ENCODE measurements around the gene MAP2K4.
A peak's percentile ranks its signal among the peaks of the same experiment; 100 is the strongest.
"Not testable (repeated sequence)": the region's sequence is repeated elsewhere in the genome, so short reads cannot be mapped to it uniquely, and the experiment has no call there.

Gene MAP2K4

DNA sequence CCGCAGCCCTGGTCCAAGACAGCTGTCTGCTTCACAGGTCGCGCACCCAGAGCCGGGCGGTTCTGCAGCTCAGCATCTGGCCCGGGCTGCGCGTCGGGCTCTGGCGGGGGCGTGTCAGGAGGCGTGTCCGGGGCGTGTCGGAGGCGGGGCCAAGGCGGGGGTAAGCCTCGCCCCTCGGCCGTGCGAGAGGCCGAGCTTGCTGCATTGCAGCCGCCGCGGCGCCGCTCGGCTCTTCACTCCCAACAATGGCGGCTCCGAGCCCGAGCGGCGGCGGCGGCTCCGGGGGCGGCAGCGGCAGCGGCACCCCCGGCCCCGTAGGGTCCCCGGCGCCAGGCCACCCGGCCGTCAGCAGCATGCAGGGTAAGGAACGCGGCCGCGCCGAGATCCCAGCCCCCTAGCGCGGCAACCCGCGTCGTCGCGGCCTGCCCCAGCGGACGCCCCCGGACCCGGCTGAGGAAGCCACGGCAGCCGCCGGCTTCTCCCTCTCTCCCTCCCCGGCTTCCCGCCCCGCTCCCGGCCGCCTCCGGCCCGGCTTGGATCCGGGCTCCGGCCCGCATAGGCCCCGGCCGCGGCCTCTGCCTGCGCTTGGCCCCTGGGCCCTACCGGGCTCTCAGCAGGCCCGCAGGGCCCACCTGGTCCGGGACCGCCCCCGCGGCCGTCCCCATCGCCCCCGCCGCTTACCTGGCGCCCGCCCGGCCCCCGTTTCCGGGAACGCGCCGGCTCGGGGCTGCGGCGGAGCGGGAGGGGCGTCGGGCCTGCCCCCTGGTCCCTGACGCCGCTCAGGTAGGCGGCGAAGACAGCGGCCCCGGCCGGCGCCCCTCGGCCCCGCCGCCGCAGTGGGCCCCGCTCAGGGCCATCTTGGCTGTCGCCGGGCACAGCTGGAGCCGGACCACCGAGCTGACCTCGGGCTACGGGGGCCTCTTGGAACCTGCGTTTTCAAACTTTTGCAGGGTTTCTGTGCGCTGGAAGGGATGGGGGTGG is at the start of gene MAP2K4:
MAP2K4 (plus strand) TSS at position 236 of the 981 bp plus-strand sequence; CDS start at position 246, 10 bp downstream.
- DNase-seq (ENCODE audit: low spot score) = peak; percentile 98

DNA sequence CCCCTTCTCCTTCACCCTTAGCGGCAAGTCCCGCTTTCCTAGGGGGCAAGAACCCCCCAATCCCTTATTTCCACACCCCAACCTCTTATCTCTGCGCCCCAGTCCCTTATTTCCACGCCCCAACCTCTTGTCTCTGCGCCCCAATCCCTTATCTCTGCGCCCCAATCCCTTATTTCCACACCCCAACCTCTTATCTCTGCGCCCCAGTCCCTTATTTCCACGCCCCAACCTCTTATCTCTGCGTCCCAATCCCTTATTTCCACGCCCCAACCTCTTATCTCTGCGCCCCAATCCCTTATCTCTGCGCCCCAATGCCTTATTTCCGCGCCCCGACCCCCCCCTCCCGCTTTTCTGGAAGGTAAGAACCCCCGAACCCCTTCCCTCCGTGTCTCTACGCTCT is 47.9 kb upstream of the MAP2K4 start:
- DNase-seq (ENCODE audit: low spot score) = not testable (repeated sequence)

DNA sequence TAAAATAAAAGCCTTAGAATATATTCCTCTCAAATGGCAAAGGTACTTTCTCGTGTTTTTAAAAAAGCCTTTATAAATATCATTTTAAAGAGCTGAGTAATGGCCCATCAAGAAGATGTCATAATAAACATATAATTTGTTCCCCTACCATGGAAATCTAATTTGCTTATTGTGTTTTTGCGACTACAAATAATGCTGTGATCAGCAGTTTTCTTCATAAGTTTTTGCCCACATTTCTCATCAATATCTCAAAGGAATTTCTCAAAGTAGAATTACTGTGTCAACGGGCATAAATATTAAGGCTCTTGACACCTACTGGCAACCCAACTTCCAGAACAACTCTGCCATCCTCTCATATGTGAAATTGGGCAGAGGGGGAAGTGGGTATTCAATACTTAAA is 40.9 kb upstream of the MAP2K4 start:
- no peak for DNase-seq (ENCODE audit: low spot score)

DNA sequence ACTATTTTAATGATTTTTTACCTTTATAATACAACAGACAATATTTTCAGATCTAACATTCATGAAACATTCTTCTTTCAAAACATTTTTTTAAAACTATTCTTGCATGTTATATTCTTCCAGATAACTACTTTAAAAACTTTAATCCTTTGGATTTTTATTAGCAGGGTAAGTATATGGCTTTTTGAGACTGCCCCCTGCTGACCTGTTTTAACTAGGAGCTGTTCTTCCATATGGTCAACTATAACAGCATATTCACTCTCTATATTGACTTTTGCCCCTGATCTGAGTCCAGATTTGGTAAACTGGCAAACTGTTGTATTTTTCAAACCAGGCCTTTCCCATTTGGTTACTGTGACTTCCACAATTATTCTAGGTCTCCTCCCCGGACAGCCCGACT is 39.9 kb upstream of the MAP2K4 start:
- DNase-seq (ENCODE audit: low spot score) = no peak

DNA sequence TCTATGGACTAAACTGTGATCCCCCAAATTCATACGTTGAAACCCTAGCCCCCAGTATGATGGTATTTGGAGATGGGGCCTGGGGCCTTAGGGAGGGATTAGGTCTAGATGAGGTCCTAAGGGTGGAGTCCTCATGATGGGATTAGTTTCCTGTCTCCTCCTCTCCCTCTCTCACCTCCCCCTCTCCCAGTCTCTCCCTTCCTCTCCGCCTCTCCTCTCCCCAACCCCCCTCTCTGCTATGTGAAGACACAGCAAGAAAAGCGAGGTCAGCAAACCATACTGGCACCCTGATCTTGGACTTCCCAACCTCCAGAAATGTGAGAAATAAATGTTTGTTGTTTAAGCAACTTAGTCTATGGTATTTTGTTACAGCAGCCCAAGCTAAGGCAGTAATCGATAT is 38.8 kb upstream of the MAP2K4 start:
- DNase-seq (ENCODE audit: low spot score) = no peak

DNA sequence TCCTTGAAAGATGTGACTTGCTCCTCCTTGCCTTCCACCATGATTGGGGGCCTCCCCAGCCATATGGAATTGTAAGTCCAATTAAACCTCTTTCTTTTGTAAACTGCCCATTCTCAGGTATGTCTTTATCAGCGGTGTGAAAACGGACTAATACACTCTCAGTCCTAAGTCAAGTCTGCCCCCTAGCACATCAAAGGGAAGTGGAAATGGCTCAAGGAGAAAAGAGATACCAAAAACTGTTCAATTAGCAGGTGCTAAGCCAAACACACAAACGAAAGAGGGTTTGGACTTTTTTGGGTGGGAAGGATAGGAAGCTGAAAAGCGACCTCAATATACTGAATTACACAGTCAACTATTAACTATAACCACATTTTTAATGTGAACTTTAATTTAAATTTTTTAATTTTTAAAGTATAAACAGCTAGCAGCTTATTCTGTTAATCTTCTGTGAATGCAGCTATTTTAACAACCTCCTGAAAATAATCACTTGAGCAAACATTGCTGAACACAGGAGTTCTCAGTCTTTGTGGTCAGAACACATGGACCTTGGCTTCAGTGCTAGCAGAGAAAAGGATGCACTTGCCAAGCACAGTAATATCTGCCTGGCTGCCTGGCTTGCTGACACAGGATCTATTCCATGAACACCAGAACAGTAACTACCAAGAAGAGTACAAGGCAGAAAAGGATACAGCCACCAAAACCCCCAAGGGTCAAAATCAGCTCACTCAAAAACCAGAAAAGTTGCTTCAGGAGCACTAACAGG is 34.3 kb upstream of the MAP2K4 start:
- no peak for DNase-seq (ENCODE audit: low spot score)

DNA sequence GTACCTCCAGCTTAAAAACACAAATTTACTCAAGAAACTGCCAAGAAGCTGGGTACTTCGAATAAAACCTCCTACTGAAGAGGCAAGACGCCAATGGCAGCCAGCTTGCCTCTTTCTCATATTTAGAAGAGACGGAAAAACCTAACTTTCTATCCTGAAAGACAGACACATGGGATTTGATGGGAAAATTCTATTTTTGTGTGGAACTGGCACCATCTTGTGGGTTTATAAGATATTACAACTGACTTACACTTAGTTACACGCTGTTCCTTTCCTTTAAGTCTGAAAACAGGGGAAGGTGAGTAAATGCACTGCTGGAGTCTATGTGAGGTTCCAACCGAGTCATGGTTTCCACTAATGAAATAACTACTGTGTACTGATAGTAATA is 33.7 kb upstream of the MAP2K4 start:
- peak; percentile 39 for DNase-seq (ENCODE audit: low spot score)

DNA sequence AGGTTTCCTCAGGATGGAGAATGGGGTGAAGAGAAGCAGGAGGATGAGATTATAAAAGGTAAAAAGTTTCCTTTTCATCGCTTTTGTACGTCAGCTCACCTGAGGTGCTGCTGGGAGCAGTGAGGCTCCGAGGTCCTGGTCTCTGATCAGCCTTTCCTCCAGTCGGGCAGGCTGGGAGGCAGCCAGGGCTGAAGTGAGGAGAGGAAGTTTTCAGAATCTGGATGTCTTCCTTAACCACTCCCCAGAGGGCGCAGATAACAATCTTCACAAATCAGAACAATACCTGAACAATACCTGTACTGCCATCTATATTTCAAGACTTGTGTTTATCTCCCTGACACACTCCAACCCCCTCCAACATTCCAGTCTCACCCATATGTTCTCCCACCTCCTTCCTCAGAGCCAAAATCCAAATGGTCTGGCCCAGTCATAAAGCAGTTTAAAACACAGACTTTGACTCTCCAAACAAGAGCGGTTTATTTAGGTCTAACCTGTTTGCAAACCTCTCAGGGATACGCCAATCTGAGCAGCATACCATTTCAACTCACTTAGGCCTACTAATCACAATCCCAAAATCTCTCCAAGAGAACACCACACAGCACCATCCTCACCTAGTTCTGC is 30.2 kb upstream of the MAP2K4 start:
- DNase-seq (ENCODE audit: low spot score) = no peak

DNA sequence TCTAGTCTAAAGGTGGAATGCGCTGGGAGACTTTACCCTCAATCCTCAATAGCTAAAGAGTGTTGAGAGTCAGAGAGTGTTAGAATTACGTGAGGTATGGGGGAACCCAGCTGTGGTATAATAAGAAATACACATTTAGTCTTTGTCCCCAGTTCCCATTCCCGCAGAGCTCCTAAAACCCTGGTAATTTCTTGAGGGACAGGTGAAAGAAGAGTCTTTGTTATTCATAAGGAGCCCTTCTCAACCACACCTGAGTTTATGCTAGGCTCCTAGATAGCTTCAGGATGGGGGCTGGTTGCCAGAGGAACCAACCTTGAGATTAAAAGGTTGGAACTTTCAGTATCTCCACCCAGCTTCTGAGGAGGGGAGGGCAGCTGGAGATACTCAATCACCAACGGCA is 29.2 kb upstream of the MAP2K4 start:
- no peak for DNase-seq (ENCODE audit: low spot score)

DNA sequence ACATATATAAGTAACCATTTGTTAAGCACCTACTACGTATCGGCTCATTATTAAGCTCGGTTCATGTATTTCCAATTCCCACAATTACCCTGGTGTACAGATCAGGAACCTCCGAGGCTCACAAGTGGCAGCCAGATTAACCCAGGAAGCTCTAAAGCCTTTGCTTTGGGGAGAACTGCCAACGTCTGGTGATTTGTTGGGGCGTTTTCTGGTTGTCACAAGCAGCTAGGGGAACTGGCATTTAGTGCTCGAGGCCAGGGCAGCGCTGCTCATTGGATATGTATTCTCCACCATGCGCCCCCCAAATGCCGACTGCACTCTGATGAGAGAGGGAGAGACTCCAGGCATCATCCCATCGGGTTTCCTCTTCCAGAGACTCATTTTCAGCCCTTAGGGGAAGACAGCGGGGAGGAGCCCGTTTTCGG is 23.9 kb upstream of the MAP2K4 start:
- peak; percentile 41 for DNase-seq (ENCODE audit: low spot score)

DNA sequence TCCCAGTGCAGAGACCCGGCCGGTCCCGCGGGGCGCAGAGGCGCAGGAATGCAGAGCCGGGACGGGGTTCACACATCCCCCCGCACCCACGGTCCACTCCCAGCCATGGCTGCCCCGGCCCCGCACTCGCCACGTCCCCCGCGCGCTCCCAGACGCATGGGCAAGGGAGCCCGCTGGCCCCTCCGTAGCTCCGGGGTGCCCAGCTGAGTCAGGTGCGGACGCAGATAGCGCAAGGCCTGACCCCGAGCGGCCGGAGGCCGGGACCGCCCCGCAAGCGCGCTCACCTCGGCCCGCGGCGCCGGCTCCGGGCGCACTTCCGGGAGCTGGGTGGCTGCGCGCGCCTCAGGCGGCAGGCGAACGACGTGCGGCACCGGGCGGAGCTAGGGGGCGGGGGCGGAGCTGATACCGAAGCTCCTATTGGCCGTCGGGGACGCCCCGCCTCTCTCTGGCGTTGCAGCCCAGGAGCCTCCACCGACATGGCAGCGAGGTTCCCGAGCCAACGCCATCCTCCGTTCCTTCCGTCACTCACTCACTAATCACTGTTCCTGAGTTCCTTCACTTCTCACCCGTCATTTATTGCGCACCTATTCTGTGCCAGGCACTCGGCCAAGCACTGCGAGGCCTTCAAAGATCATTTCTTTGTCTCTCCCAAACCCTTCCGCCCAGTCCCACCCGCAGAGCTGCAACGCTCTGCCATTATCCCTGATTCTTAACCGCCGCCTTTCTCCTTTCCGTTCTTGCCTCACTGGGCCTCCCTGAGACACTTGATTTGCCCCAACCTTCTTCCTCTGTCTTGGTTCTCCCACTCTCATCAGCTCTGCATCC is 23.3 kb upstream of the MAP2K4 start, which contains the start of gene ZNF18:
ZNF18 (minus strand) TSS at position 329 of the 825 bp plus-strand sequence. CDS start 4,646 bp downstream, outside the sequence.
- peak; percentile 99 for DNase-seq (ENCODE audit: low spot score)

DNA sequence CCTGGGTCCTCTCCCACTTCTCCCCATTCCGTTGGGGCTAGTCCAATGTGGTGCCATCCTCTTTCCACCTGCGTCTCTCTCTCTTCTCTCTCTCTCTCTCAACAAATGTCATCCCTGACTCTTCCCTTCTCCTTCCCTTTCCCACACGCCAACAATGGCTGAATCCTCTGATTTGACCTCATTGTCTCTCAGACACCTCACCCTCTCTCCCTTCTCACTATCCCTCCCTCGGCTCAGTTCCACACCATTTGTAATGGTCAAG is 22.8 kb upstream of the MAP2K4 start:
- no peak for DNase-seq (ENCODE audit: low spot score)

DNA sequence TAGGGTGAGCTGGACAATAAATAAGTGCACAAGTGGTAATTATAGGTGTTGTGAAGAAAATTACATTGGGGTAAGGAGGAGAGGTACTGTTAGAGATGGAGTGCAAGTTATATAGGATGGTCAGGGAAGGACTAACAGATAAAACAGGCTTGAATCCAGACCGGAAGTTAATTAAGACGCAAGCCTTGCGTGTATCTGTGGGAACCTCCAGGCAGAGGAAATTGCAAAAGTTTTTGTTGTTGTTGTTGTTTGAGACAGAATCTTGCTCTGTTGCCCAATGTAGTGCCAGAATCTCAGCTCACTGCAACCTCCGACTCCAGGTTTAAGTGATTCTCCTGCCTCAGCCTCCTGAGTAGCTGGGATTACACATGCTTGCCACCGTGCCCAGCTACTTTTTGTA is 21.0 kb upstream of the MAP2K4 start:
- DNase-seq (ENCODE audit: low spot score) = no peak

DNA sequence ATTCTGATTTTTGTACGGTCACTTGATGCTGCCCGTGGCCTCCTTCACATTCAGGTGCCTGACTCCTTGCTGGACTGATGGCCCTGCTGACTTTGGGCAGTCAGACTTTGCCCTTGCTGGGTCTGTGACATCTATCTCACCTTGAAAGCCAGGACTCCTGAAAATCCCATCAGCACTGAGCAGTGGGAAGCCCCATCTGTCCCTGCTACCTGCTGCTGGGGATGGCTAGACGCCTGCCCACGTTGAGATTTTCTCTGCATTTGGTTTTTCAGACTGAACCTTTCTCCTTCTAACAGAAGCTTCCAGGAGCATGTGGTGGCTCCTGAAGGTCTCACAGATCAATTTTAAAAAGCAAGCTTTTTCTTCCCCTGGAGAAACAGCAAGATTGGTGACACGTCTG is 13.2 kb upstream of the MAP2K4 start:
- DNase-seq (ENCODE audit: low spot score) = no peak

DNA sequence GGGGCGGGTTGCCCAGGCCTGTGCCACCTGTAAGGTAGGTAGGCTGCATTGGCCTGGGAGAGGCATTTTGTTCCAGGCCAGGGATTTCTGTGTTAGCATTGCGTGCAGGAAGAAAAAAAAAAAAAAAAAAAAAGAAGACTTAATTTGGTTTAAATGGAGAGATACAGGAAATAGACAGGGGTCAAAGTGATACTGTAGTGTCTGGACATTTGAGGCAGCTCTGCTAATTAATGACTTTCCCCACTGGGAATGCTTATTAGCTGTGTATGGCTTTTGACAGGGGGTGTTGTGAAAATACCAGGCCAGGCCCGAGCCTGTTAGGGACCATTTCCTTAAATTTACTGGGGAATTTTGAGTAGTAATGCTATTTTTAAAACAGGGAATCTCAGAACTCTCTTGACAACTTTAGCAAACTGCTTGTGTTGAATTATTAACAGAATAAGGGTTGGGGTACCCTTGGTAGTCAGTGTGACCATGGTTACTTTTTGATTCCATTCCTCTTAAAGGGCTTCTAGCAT is 1.0 kb downstream of the MAP2K4 start:
- DNase-seq (ENCODE audit: low spot score) = no peak

DNA sequence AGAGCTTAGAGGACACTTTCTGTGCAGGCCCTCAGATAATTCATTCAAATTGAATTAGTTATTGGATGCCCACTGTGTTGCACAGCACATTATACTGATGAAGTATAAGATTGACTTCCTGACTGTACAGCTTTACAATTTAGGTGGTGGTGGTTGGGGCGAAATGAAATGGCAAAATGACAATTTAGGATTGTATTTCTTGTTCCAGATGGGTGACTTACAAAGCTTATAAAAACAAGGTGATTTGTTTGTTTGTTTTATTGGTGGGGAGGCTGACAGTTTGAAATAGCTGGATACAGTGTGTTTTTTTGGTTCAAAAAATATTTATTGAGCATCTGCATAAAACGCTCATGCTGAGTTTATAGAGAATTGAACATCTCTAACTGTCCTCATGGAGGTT is 1.6 kb downstream of the MAP2K4 start:
- DNase-seq (ENCODE audit: low spot score) = no peak

DNA sequence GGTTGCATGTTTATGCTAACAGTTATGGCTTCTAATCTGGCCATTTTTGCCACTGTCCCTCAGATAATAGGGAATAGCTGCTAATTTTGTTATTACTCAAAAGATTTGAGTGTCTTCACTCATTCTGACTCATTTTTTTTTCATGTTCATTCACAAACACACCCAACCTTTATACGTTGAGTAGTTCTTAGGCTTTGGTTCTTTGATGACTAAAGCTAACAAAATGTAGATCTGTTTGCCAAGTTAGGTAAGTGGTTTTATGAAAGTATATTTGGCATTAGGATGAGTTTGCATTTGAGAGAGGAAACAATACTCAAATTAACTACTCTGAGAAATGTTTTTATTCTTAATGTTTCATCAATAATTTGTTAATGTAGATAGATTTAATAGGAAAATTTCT is 3.6 kb downstream of the MAP2K4 start:
- peak; percentile 45 for DNase-seq (ENCODE audit: low spot score)

DNA sequence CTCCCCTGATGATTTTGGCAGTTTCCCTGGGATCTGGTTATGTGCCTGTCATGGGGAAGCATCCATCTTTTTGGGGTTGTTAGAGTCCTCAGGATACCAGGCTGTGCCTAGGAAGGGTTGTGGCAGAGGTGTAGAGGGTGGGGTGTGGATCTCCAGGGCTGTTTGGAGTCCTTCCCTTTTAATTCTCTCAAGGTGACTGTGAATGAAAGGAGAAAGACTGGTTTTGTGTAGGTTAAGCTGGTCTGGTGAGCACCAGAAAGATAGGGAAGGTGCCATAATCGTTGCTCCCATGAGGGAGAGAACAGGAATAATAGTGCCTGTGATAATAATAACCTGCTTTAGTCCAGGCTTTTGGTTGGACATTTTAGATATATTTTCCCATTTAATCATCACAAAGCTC is 7.0 kb downstream of the MAP2K4 start:
- DNase-seq (ENCODE audit: low spot score) = no peak

DNA sequence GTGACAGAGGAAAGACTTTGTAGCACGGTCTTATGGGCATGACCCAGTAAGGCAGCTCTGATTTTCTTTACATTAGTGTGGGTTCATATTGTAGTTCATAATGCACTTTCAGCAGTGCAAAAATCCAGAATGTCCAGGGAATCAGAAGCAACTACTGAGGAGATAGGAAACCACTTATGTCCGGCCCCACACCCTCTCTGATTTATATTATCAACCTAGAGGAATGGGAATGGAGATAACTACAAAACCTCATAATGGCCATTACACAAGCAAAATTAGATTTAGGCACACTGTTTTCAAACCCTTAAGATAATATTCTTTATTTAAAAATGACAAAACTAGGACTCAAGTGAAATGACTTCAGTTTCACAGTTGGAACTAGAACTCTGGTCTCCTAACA is 7.9 kb downstream of the MAP2K4 start:
- no peak for DNase-seq (ENCODE audit: low spot score)

DNA sequence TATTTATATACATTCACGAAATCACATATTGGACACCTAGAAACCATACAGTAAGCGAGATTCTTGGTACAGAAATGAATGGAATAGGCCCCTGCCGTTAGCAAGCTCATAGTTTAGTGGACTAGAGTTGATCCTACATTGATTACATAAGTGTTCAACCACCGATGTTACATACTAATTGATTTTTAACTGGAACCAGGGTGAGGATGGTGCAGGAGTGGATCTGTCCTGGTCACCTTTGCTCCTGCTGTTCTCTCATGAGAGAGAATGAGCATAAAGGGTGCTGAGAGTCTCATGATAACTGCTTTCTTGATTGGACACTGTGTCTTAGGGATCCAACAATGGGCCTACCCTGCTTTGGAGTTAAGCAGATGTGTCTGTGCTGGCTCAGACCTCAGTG is 13.9 kb downstream of the MAP2K4 start:
- DNase-seq (ENCODE audit: low spot score) = no peak

DNA sequence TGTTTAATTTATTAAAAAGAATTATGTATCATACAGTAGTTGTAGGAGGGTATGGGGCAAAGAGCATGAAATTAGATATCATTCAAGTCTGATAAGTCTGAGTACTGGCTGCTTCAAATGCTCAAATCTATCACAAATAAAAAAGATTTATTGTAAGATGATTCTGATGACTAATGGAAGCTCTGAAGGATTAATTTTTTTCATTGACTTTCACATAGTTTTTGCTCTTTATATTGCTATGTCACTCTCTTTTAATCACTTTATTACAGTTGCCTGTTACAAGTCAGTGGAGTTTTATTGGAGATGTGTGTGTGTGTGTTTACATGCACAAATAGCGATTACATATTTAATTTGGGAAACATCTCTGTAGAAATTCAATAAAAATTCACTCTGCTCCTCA is 15.0 kb downstream of the MAP2K4 start:
- no peak for DNase-seq (ENCODE audit: low spot score)

DNA sequence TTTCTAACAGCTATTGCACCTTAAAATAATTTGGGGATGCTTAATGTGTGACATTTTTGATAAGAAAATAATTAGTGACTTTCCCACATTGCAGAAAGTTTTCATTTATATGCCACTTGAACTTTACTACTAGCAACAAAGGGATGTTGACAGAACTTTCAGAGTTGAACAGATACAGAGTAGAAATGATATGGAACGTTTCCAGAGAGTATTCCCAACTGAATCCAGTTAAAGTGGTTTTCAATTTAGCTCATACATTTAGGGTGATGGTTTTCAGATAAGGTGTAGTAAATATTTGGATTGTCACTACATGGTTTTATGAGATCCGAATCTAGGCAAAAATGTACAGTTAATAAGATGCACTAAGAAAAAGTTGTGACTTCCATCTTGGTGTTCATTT is 17.3 kb downstream of the MAP2K4 start:
- DNase-seq (ENCODE audit: low spot score) = no peak

Measured in AG08396 (cell line).